C4-2B (cell line): ENCODE measurements around the gene C14orf132.

Source experiments
- CTCF ChIP-seq: fragments of 450-650 bp; conservative IDR thresholded peaks from 2 replicates; pipeline ENCODE4 v1.5.1; 2017; ENCODE audit warnings: mild to moderate bottlenecking
- ZFX ChIP-seq: fragments of 450-650 bp; IDR thresholded peaks from 2 replicates; pipeline ENCODE4 v1.6.1; 2017

GRCh38 chr14:96065661-96066459, 26.7 kb downstream of the C14orf132 start:
- no peak for TF ChIP-seq ZFX
- no peak for TF ChIP-seq CTCF
